DOHH2 (cell line): ENCODE measurements around the gene WIPF2.

ENCODE experiments used
- CTCF ChIP-seq: fragments of 200-600 bp; sonication (generic); IDR thresholded peaks from one replicate; pipeline ENCODE4 v1.5.1; 2014; ENCODE audit warnings: antibody characterized with exemption, mild to moderate bottlenecking, low read depth, low read length; ENCODE audit not compliant: poor library complexity, severe bottlenecking
- EZH2phosphoT487 ChIP-seq: fragments of 200-600 bp; sonication (generic); IDR thresholded peaks from 2 replicates; pipeline ENCODE4 v1.6.1; 2017; ENCODE audit warnings: borderline replicate concordance, mild to moderate bottlenecking, antibody characterized with exemption, low read length, moderate library complexity, mixed read lengths

GRCh38 chr17:40182606-40183005 lies 36.5 kb upstream of the WIPF2 start:
- no peak for TF ChIP-seq CTCF
- no peak for TF ChIP-seq EZH2phosphoT487
